ENCODE results near the gene XRCC4. TPM values are rescaled to one million over a fixed set of nuclear protein-coding genes. Genes with fewer than 3 reads are reported as not detected.

Gene XRCC4
- total RNA-seq, 1 donor from 2014 or later: 45.6 TPM

- Histone ChIP-seq H3K36me3 (peaks cover 6% of the 10 kb centered on the region), H3K4me1 (no peaks in the 10 kb centered on the region), H3K4me3 (no peak overlapping the region), H3K27me3 (no peaks in the 10 kb centered on the region), H3K4me2 (no peak overlapping the region), H3K27ac (no peak overlapping the region), H2AFZ (replicated peaks) (no peak overlapping the region), H4K20me1 (ENCODE audit: low read depth) (no peaks in the 10 kb centered on the region), H3K9me3 (ENCODE audit: low read depth) (no peaks in the 10 kb centered on the region), H3K79me2 (ENCODE audit: low read depth) (no peaks in the 10 kb centered on the region), H3K9ac (no peak overlapping the region), H3F3A (ENCODE audit: low read depth) (no peaks in the 10 kb centered on the region)
- Mint-ChIP-seq H3K36me3 (peaks cover 4% of the 10 kb centered on the region), H3K4me1 (no peaks in the 10 kb centered on the region), H3K9me3 (peaks cover 20% of the 10 kb centered on the region), H3K4me3 (no peak overlapping the region), H3K27me3 (ENCODE audit: insufficient read depth, low read depth) (no peaks in the 10 kb centered on the region), H3K27ac (no peak overlapping the region)
- no peak for DNase-seq (ENCODE audit: low spot score)
- TF ChIP-seq EZH2phosphoT487 (IDR thresholded peaks at IDR 0.05) (no peak), CTCF (IDR thresholded peaks at IDR 0.05) (no peak), EZH2 (IDR thresholded peaks at IDR 0.05) (no peak)
Measured at GRCh38 chr5:83299353-83299752, 222.0 kb downstream of the XRCC4 start.

GRCh38 chr5:83306572-83307241 is 229.4 kb downstream of the XRCC4 start:
- H3K4me1 ChIP-seq: no peaks in the 10 kb centered on the region
- no peak overlapping the region for H3K27ac Mint-ChIP-seq
- H3K36me3 Mint-ChIP-seq: no peaks in the 10 kb centered on the region
- H4K20me1 ChIP-seq (ENCODE audit: low read depth): no peaks in the 10 kb centered on the region
- H3K27me3 ChIP-seq: no peaks in the 10 kb centered on the region
- no peak overlapping the region for H3K27ac ChIP-seq
- no peak overlapping the region for H2AFZ ChIP-seq (replicated peaks)
- H3K79me2 ChIP-seq (ENCODE audit: low read depth): no peaks in the 10 kb centered on the region
- H3K4me3 ChIP-seq: no peak overlapping the region
- no peak overlapping the region for H3K4me2 ChIP-seq
- H3K27me3 Mint-ChIP-seq (ENCODE audit: insufficient read depth, low read depth): no peaks in the 10 kb centered on the region
- no peaks in the 10 kb centered on the region for H3K36me3 ChIP-seq
- no peak for DNase-seq (ENCODE audit: low spot score)
- H3K9ac ChIP-seq: no peak overlapping the region
- TF ChIP-seq CTCF (IDR thresholded peaks at IDR 0.05) (no peak), EZH2 (IDR thresholded peaks at IDR 0.05) (no peak), EZH2phosphoT487 (IDR thresholded peaks at IDR 0.05) (no peak)
- no peaks in the 10 kb centered on the region for H3F3A ChIP-seq (ENCODE audit: low read depth)
- H3K9me3 Mint-ChIP-seq: peaks cover 4% of the 10 kb centered on the region
- H3K9me3 ChIP-seq (ENCODE audit: low read depth): no peaks in the 10 kb centered on the region
- no peak overlapping the region for H3K4me3 Mint-ChIP-seq
- no peaks in the 10 kb centered on the region for H3K4me1 Mint-ChIP-seq

- Histone ChIP-seq H3K9ac (no peak overlapping the region), H3K4me2 (no peak overlapping the region), H3K79me2 (ENCODE audit: low read depth) (no peaks in the 10 kb centered on the region), H3K4me1 (no peaks in the 10 kb centered on the region), H3F3A (ENCODE audit: low read depth) (no peaks in the 10 kb centered on the region), H3K36me3 (no peaks in the 10 kb centered on the region), H3K27ac (no peak overlapping the region), H3K9me3 (ENCODE audit: low read depth) (no peaks in the 10 kb centered on the region), H4K20me1 (ENCODE audit: low read depth) (no peaks in the 10 kb centered on the region), H3K4me3 (no peak overlapping the region), H2AFZ (replicated peaks) (no peak overlapping the region), H3K27me3 (no peaks in the 10 kb centered on the region)
- peaks cover 2% of the 10 kb centered on the region for H3K27me3 Mint-ChIP-seq (ENCODE audit: insufficient read depth, low read depth)
- no peak for DNase-seq (ENCODE audit: low spot score)
- H3K27ac Mint-ChIP-seq: no peak overlapping the region
- H3K4me1 Mint-ChIP-seq: no peaks in the 10 kb centered on the region
- H3K9me3 Mint-ChIP-seq: peaks cover 8% of the 10 kb centered on the region
- peaks cover 4% of the 10 kb centered on the region for H3K36me3 Mint-ChIP-seq
- TF ChIP-seq EZH2 (IDR thresholded peaks at IDR 0.05): no peak
- TF ChIP-seq CTCF (IDR thresholded peaks at IDR 0.05): no peak
- TF ChIP-seq EZH2phosphoT487 (IDR thresholded peaks at IDR 0.05): no peak
- no peak overlapping the region for H3K4me3 Mint-ChIP-seq
Measured at GRCh38 chr5:83312663-83313062, 235.3 kb downstream of the XRCC4 start.

Measured in neural progenitor cell (in vitro differentiated cells).